WTC11 (cell line): Measurements from ENCODE around the gene KRT14. TPM values are rescaled to one million over a fixed set of nuclear protein-coding genes. Genes with fewer than 3 reads are reported as not detected.
"Not testable (repeated sequence)": the region's sequence is repeated elsewhere in the genome, so short reads cannot be mapped to it uniquely, and the experiment has no call there.

ENCODE experiments used
- ATAC-seq: fragments of 200-7000 bp; cut with Tn5 transposase; 2 replicates; pipeline ENCODE4 v1.10.0; 2021; ENCODE audit warnings: mild to moderate bottlenecking, moderate library complexity
- CTCF ChIA-PET: fragments of 300-600 bp; sonication (Branson Sonifier 250); formaldehyde crosslinking; loops from one replicate; lab custom pipeline; 2021; ENCODE audit warnings: antibody characterized with exemption; lab: Charles Lee
- POLR2A ChIA-PET: fragments of 350-600 bp; sonication (Branson Sonifier 250); formaldehyde crosslinking; loops from one replicate; lab custom pipeline; 2021; ENCODE audit warnings: antibody characterized with exemption; lab: Charles Lee
- DNase-seq: peaks from one replicate; pipeline ENCODE4 v3.0.0; 2021; ENCODE audit warnings: low spot score
- H3K27ac Mint-ChIP-seq: 2 replicates; pipeline ENCODE4 v1.8.0; 2021; ENCODE audit warnings: mixed read lengths
- H3K27me3 Mint-ChIP-seq: 2 replicates; pipeline ENCODE4 v1.8.0; 2021; ENCODE audit warnings: low read depth, mild to moderate bottlenecking, moderate library complexity, mixed read lengths
- H3K36me3 Mint-ChIP-seq: 2 replicates; pipeline ENCODE4 v1.8.0; 2021; ENCODE audit warnings: mixed read lengths
- H3K4me1 Mint-ChIP-seq: 2 replicates; pipeline ENCODE4 v1.8.0; 2022; ENCODE audit warnings: mixed read lengths
- H3K4me3 Mint-ChIP-seq: 2 replicates; pipeline ENCODE4 v1.8.0; 2021; ENCODE audit warnings: mild to moderate bottlenecking, moderate library complexity, mixed read lengths
- H3K9me3 Mint-ChIP-seq: 2 replicates; pipeline ENCODE4 v1.8.0; 2021; ENCODE audit warnings: mixed read lengths
- E2F1 ChIP-seq: sonication (generic); formaldehyde crosslinking; IDR thresholded peaks from 2 replicates; pipeline ENCODE4 v1.8.0; 2022; ENCODE audit warnings: mild to moderate bottlenecking, missing genetic modification reagents
- ELF4 ChIP-seq: sonication (generic); formaldehyde crosslinking; IDR thresholded peaks from 2 replicates; pipeline ENCODE4 v1.8.1; 2022; ENCODE audit warnings: low read depth, mild to moderate bottlenecking, moderate library complexity, missing genetic modification reagents
- ESRRA ChIP-seq: sonication (generic); formaldehyde crosslinking; IDR thresholded peaks from 2 replicates; pipeline ENCODE4 v1.8.1; 2022; ENCODE audit warnings: mild to moderate bottlenecking, missing genetic modification reagents, borderline replicate concordance
- FOXP1 ChIP-seq: sonication (generic); formaldehyde crosslinking; IDR thresholded peaks from 2 replicates; pipeline ENCODE4 v1.8.0; 2022; ENCODE audit warnings: missing genetic modification reagents, mild to moderate bottlenecking, moderate library complexity, borderline replicate concordance
- FOXP4 ChIP-seq: sonication (generic); formaldehyde crosslinking; IDR thresholded peaks from 2 replicates; pipeline ENCODE4 v1.8.0; 2022; ENCODE audit warnings: mild to moderate bottlenecking, missing genetic modification reagents
- GABPB1 ChIP-seq: sonication (generic); formaldehyde crosslinking; IDR thresholded peaks from 2 replicates; pipeline ENCODE4 v1.8.1; 2023; ENCODE audit warnings: mild to moderate bottlenecking, missing genetic modification reagents
- IRF2 ChIP-seq: sonication (generic); formaldehyde crosslinking; IDR thresholded peaks from 2 replicates; pipeline ENCODE4 v1.8.0; 2022; ENCODE audit warnings: low read depth, missing genetic modification reagents, borderline replicate concordance
- JAZF1 ChIP-seq: fragments of 250-450 bp; sonication (Bioruptor Pico); IDR thresholded peaks from 2 replicates; pipeline ENCODE4 v1.9.0; 2021; ENCODE audit warnings: moderate library complexity, mild to moderate bottlenecking, inconsistent platforms
- KAT7 ChIP-seq: sonication (generic); formaldehyde crosslinking; IDR thresholded peaks from 2 replicates; pipeline ENCODE4 v1.8.1; 2023; ENCODE audit warnings: missing genetic modification reagents, mild to moderate bottlenecking, borderline replicate concordance
- MXD4 ChIP-seq: fragments of 250-450 bp; sonication (Bioruptor Pico); IDR thresholded peaks from 2 replicates; pipeline ENCODE4 v1.8.0; 2021; ENCODE audit warnings: mild to moderate bottlenecking, moderate library complexity, borderline replicate concordance
- NFATC4 ChIP-seq: fragments of 250-450 bp; sonication (Bioruptor Pico); IDR thresholded peaks from 2 replicates; pipeline ENCODE4 v1.9.0; 2021; ENCODE audit warnings: mild to moderate bottlenecking
- OVOL2 ChIP-seq: fragments of 250-450 bp; sonication (Bioruptor Pico); IDR thresholded peaks from 2 replicates; pipeline ENCODE4 v1.9.0; 2021; ENCODE audit warnings: mild to moderate bottlenecking, borderline replicate concordance
- PRRX2 ChIP-seq: fragments of 250-450 bp; sonication (Bioruptor Pico); IDR thresholded peaks from 2 replicates; pipeline ENCODE4 v1.8.0; 2021; ENCODE audit warnings: mild to moderate bottlenecking
- SMAD3 ChIP-seq: sonication (generic); formaldehyde crosslinking; IDR thresholded peaks from 2 replicates; pipeline ENCODE4 v1.8.0; 2022; ENCODE audit warnings: missing genetic modification reagents, mild to moderate bottlenecking, borderline replicate concordance
- SOX15 ChIP-seq: fragments of 250-450 bp; sonication (Bioruptor Pico); IDR thresholded peaks from 2 replicates; pipeline ENCODE4 v1.9.0; 2021; ENCODE audit warnings: mild to moderate bottlenecking
- STAT6 ChIP-seq: sonication (generic); formaldehyde crosslinking; conservative IDR thresholded peaks from 2 replicates; pipeline ENCODE4 v1.8.1; 2023; ENCODE audit warnings: mild to moderate bottlenecking, low read depth, missing genetic modification reagents, moderate library complexity
- TEAD1 ChIP-seq: sonication (generic); formaldehyde crosslinking; IDR thresholded peaks from 2 replicates; pipeline ENCODE4 v1.8.0; 2022; ENCODE audit warnings: mild to moderate bottlenecking, missing genetic modification reagents
- TEAD4 ChIP-seq: sonication (generic); formaldehyde crosslinking; IDR thresholded peaks from 2 replicates; pipeline ENCODE4 v1.8.0; 2022; ENCODE audit warnings: mild to moderate bottlenecking, missing genetic modification reagents
- ZNF423 ChIP-seq: fragments of 250-450 bp; sonication (Bioruptor Pico); IDR thresholded peaks from 2 replicates; pipeline ENCODE4 v2.1.2; 2022; ENCODE audit warnings: mild to moderate bottlenecking, moderate library complexity
- ZNF512 ChIP-seq: sonication (generic); formaldehyde crosslinking; IDR thresholded peaks from 2 replicates; pipeline ENCODE4 v1.8.1; 2022; ENCODE audit warnings: missing genetic modification reagents, borderline replicate concordance
- total RNA-seq: library from RNA; stranded (reverse); gene quantifications from 3 replicates; pipeline ENCODE4 v1.2.3, GENCODE V29; 2021
- TF ChIP-seq, protein P1 (sequence below): sonication (generic); formaldehyde crosslinking; IDR thresholded peaks from 2 replicates; pipeline ENCODE4 v1.8.1; 2022; ENCODE audit warnings: mild to moderate bottlenecking, missing genetic modification reagents, moderate library complexity, borderline replicate concordance

Gene KRT14
- total RNA-seq, 1 experiment from 2014 or later: not detected

DNA sequence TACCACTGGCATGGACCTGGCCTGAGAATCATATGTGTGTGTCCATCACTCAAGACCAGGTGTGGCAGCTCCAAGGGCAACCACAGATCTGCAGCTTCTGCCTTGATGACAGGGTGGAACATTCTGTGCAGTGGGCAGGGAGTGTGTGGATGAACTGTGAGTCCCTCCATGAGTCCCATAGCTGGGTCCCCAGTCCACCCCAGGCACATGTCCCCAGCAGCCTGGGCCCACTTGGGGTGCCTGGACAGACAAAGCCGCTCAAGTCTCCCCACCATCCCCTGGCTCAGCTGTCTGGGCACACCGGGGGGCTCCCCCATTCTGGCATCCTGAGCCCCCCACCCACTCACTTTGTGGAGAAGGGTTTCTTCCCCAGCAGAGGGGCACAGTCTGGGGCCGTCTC lies 30.4 kb upstream of the KRT14 start (continued):
- TF ChIP-seq E2F1 (no peak), SMAD3 (no peak), OVOL2 (CRISPR knock-in tag) (no peak), ZNF512 (CRISPR knock-in tag) (no peak), ESRRA (CRISPR knock-in tag) (no peak), FOXP1 (no peak), MXD4 (CRISPR knock-in tag) (no peak), ELF4 (no peak), JAZF1 (CRISPR knock-in tag) (no peak), STAT6 (CRISPR knock-in tag) (no peak), GABPB1 (CRISPR knock-in tag) (no peak)

DNA sequence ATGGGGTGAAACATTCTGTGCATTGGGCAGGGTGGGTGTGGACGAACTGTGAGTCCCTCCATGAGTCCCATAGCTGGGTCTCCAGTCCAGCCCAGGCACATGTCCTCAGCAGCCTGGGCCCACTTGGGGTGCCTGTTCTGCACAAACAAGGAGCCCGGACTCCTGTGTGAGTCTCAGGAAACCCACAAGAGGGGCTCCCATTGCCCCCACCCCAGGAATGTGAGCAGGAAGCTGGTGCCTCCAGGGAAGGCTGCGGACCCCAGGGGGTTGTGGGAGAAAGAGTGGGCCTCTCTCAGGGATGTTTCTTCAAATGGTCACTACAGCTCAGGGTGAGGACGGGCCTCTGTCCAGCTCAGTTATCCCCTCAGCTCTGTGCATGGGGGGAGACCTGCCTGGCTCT lies 29.8 kb upstream of the KRT14 start:
- H3K9me3 Mint-ChIP-seq, H3K27ac Mint-ChIP-seq, POLR2A ChIA-PET, ATAC-seq, DNase-seq, H3K27me3 Mint-ChIP-seq, H3K4me3 Mint-ChIP-seq, H3K36me3 Mint-ChIP-seq: not testable (repeated sequence)
- peaks cover 13% of the 10 kb centered on the region; the same call in 1 of the 2 replicates for H3K4me1 Mint-ChIP-seq
- peak; percentile 78; the same call in 1 of the 2 replicates for TF ChIP-seq TEAD1
- peak; percentile 81; the same call in 1 of the 2 replicates for TF ChIP-seq TEAD4 (CRISPR knock-in tag)
- CTCF ChIA-PET: interaction anchor here (0.6 to 2.7 kb wide), 6 partner anchors 11 to 72 kb away, joined by 3 to 7 read pairs (median 3); no protein-coding TSS in a partner anchor

DNA sequence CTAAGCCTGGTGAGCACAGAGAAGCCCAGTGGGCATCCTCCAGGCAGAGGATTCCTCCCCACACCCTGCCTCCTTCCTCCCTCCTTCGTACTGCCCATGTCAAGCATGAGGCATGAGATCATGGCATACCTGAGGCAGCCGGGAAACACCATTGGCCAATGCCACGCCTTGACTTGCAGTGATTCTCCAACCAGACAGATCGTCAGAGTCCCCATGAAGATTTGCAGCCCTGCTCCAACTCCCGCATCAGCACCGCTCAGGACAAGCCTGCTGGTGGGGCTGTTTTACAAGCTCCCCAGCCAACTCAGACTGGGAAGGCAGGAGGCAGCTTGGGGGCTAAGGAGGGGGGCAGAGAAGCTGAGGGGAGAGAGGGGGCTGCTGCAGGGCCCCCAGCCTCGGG lies 28.8 kb upstream of the KRT14 start:
- no peaks in the 10 kb centered on the region for H3K36me3 Mint-ChIP-seq
- ChIA-PET POLR2A (no interaction called here), CTCF (interaction anchor here (0.9 to 2.7 kb wide), 4 partner anchors 13 to 66 kb away, joined by 3 to 8 read pairs (median 5); no protein-coding TSS in a partner anchor)
- no peaks in the 10 kb centered on the region for H3K27me3 Mint-ChIP-seq
- ATAC-seq (peak; percentile 65), DNase-seq (no peak)
- H3K4me1 Mint-ChIP-seq: peaks cover 10% of the 10 kb centered on the region; the same call in 1 of the 2 replicates
- H3K9me3 Mint-ChIP-seq: no peaks in the 10 kb centered on the region
- H3K27ac Mint-ChIP-seq: no peak overlapping the region
- no peak overlapping the region for H3K4me3 Mint-ChIP-seq
- no peak for TF ChIP-seq E2F1
- no peak for TF ChIP-seq KAT7
- no peak for TF ChIP-seq SOX15 (CRISPR knock-in tag)
- TF ChIP-seq TEAD1: no peak
- no peak for TF ChIP-seq JAZF1 (CRISPR knock-in tag)
- TF ChIP-seq NFATC4 (CRISPR knock-in tag): no peak
- no peak for TF ChIP-seq IRF2 (CRISPR knock-in tag)
- TF ChIP-seq OVOL2 (CRISPR knock-in tag): no peak
- TF ChIP-seq PRRX2 (CRISPR knock-in tag): no peak
- TF ChIP-seq, protein P1, sequence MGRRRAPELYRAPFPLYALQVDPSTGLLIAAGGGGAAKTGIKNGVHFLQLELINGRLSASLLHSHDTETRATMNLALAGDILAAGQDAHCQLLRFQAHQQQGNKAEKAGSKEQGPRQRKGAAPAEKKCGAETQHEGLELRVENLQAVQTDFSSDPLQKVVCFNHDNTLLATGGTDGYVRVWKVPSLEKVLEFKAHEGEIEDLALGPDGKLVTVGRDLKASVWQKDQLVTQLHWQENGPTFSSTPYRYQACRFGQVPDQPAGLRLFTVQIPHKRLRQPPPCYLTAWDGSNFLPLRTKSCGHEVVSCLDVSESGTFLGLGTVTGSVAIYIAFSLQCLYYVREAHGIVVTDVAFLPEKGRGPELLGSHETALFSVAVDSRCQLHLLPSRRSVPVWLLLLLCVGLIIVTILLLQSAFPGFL (CRISPR knock-in tag): no peak
- TF ChIP-seq ZNF423 (CRISPR knock-in tag): no peak
- no peak for TF ChIP-seq FOXP4
